Body of pancreas (tissue), 4 donors: ENCODE measurements around the gene ALPI.

Experiments used
- CTCF ChIP-seq, 7 experiments: fragments of 450-650 bp in 4 of 7; fragments of 200-600 bp in 3 of 7; sonication (generic) in 3 of 7; IDR thresholded peaks; one replicate each; pipeline ENCODE4 v1.5.1; 2016 to 2019; ENCODE audit warnings: antibody characterized with exemption in 7 of 7
- POLR2A ChIP-seq, 3 donors: fragments of 450-650 bp; IDR thresholded peaks; one replicate each; pipeline ENCODE4 v1.6.1; 2016; ENCODE audit warnings: antibody characterized with exemption in 3 of 3, mild to moderate bottlenecking in 2 of 3

GRCh38 chr2:232431705-232432590 lies 24.0 kb upstream of the ALPI start:
- TF ChIP-seq CTCF (IDR thresholded peaks at IDR 0.05) (no peak), POLR2A (IDR thresholded peaks at IDR 0.05) (no peak)
